Activated naive CD4-positive, alpha-beta T cell treated with anti-CD3 and anti-CD28 coated beads, Interleukin-2, amount 10 ng/mL, durations not matched to agents 7 days and 5 days (primary cell): Measurements from ENCODE around the gene PARP12.

ENCODE experiments used
- CTCF ChIA-PET: fragments of 350-600 bp; sonication (Branson Sonifier 250); formaldehyde crosslinking; loops from one replicate; lab custom pipeline; 2021; ENCODE audit warnings: antibody characterized with exemption; lab: Charles Lee
- DNase-seq: peaks from one replicate; pipeline ENCODE4 v3.0.0-alpha.2; 2020
- H3K27ac Mint-ChIP-seq: one replicate; pipeline ENCODE4 v1.8.0; 2021; ENCODE audit warnings: mild to moderate bottlenecking, moderate library complexity, mixed read lengths
- H3K27me3 Mint-ChIP-seq: one replicate; pipeline ENCODE4 v1.8.0; 2021; ENCODE audit warnings: mild to moderate bottlenecking, mixed read lengths
- H3K36me3 Mint-ChIP-seq: one replicate; pipeline ENCODE4 v1.8.0; 2021; ENCODE audit warnings: mixed read lengths
- H3K4me1 Mint-ChIP-seq: one replicate; pipeline ENCODE4 v1.8.0; 2021; ENCODE audit warnings: mixed read lengths
- H3K4me3 Mint-ChIP-seq: one replicate; pipeline ENCODE4 v1.8.0; 2021; ENCODE audit warnings: mild to moderate bottlenecking, moderate library complexity, mixed read lengths
- H3K9me3 Mint-ChIP-seq: one replicate; pipeline ENCODE4 v1.8.0; 2021; ENCODE audit warnings: mixed read lengths

Gene PARP12

GRCh38 chr7:140021603-140022002 lies 41.1 kb downstream of the PARP12 start:
- Mint-ChIP-seq H3K27me3 (no peaks in the 10 kb centered on the region), H3K9me3 (no peaks in the 10 kb centered on the region), H3K4me1 (no peaks in the 10 kb centered on the region), H3K27ac (no peak overlapping the region), H3K36me3 (peaks cover 32% of the 10 kb centered on the region), H3K4me3 (no peak overlapping the region)
- no peak for DNase-seq
- CTCF ChIA-PET: no interaction called here

- no peak for DNase-seq
- CTCF ChIA-PET: no interaction called here
- H3K9me3 Mint-ChIP-seq: no peaks in the 10 kb centered on the region
- no peaks in the 10 kb centered on the region for H3K27me3 Mint-ChIP-seq
- no peak overlapping the region for H3K27ac Mint-ChIP-seq
- no peak overlapping the region for H3K4me3 Mint-ChIP-seq
- H3K36me3 Mint-ChIP-seq: peaks cover 22% of the 10 kb centered on the region
- no peaks in the 10 kb centered on the region for H3K4me1 Mint-ChIP-seq
Measured at GRCh38 chr7:140019606-140020005, 43.1 kb downstream of the PARP12 start.

GRCh38 chr7:140019172-140019571 lies 43.6 kb downstream of the PARP12 start:
- Mint-ChIP-seq H3K27ac (no peak overlapping the region), H3K4me3 (no peak overlapping the region), H3K36me3 (peaks cover 18% of the 10 kb centered on the region), H3K27me3 (no peaks in the 10 kb centered on the region), H3K9me3 (no peaks in the 10 kb centered on the region), H3K4me1 (no peaks in the 10 kb centered on the region)
- DNase-seq: no peak
- CTCF ChIA-PET: interaction anchor here (1.1 kb wide), 1 partner anchor 17 kb away, joined by 8 read pairs; no protein-coding TSS in a partner anchor

- CTCF ChIA-PET: interaction anchor here (1.1 kb wide), 1 partner anchor 16 kb away, joined by 8 read pairs; no protein-coding TSS in a partner anchor
- Mint-ChIP-seq H3K4me3 (no peak overlapping the region), H3K36me3 (peaks cover 11% of the 10 kb centered on the region)
Measured at GRCh38 chr7:140018125-140019043, 44.4 kb downstream of the PARP12 start.

GRCh38 chr7:140017543-140017942 lies 45.2 kb downstream of the PARP12 start:
- CTCF ChIA-PET: interaction anchor here (1.7 kb wide), 1 partner anchor 12 kb away, joined by 5 read pairs; no protein-coding TSS in a partner anchor
- Mint-ChIP-seq H3K9me3 (no peaks in the 10 kb centered on the region), H3K4me3 (no peak overlapping the region), H3K4me1 (no peaks in the 10 kb centered on the region), H3K27me3 (peaks cover 8% of the 10 kb centered on the region), H3K27ac (no peak overlapping the region), H3K36me3 (peaks cover 4% of the 10 kb centered on the region)
- DNase-seq: no peak

More at GRCh38 chr7:140018125-140019043, 44.4 kb downstream of the PARP12 start:
- Mint-ChIP-seq H3K27ac (no peak overlapping the region), H3K9me3 (no peaks in the 10 kb centered on the region), H3K27me3 (peaks cover 6% of the 10 kb centered on the region), H3K4me1 (no peaks in the 10 kb centered on the region)
- DNase-seq: no peak

GRCh38 chr7:140017034-140017433 lies 45.7 kb downstream of the PARP12 start:
- no peaks in the 10 kb centered on the region for H3K4me1 Mint-ChIP-seq
- no peaks in the 10 kb centered on the region for H3K9me3 Mint-ChIP-seq
- H3K27ac Mint-ChIP-seq: no peak overlapping the region
- CTCF ChIA-PET: interaction anchor here (0.5 to 1.7 kb wide), 4 partner anchors 11 to 310 kb away, joined by 3 to 5 read pairs (median 4); no protein-coding TSS in a partner anchor
- peaks cover 10% of the 10 kb centered on the region for H3K27me3 Mint-ChIP-seq
- no peak for DNase-seq
- no peaks in the 10 kb centered on the region for H3K36me3 Mint-ChIP-seq
- H3K4me3 Mint-ChIP-seq: no peak overlapping the region

GRCh38 chr7:140016540-140016939 lies 46.2 kb downstream of the PARP12 start:
- H3K27me3 Mint-ChIP-seq: peaks cover 11% of the 10 kb centered on the region
- H3K4me3 Mint-ChIP-seq: no peak overlapping the region
- H3K9me3 Mint-ChIP-seq: no peaks in the 10 kb centered on the region
- no peak for DNase-seq
- no peaks in the 10 kb centered on the region for H3K36me3 Mint-ChIP-seq
- CTCF ChIA-PET: interaction anchor here (0.5 to 1.7 kb wide), 4 partner anchors 11 to 310 kb away, joined by 3 to 5 read pairs (median 4); no protein-coding TSS in a partner anchor
- no peaks in the 10 kb centered on the region for H3K4me1 Mint-ChIP-seq
- no peak overlapping the region for H3K27ac Mint-ChIP-seq

- CTCF ChIA-PET: interaction anchor here (1.5 kb wide), 1 partner anchor 11 kb away, joined by 3 read pairs; no protein-coding TSS in a partner anchor
- Mint-ChIP-seq H3K27ac (no peak overlapping the region), H3K4me1 (no peaks in the 10 kb centered on the region), H3K36me3 (no peaks in the 10 kb centered on the region), H3K27me3 (peaks cover 11% of the 10 kb centered on the region), H3K4me3 (no peak overlapping the region), H3K9me3 (no peaks in the 10 kb centered on the region)
- no peak for DNase-seq
Measured at GRCh38 chr7:140015471-140015970, 47.2 kb downstream of the PARP12 start.

GRCh38 chr7:140014123-140014522 lies 48.6 kb downstream of the PARP12 start:
- Mint-ChIP-seq H3K27ac (no peak overlapping the region), H3K4me1 (no peaks in the 10 kb centered on the region), H3K27me3 (peaks cover 15% of the 10 kb centered on the region), H3K36me3 (no peaks in the 10 kb centered on the region), H3K9me3 (no peaks in the 10 kb centered on the region), H3K4me3 (no peak overlapping the region)
- CTCF ChIA-PET: no interaction called here
- no peak for DNase-seq

GRCh38 chr7:140013676-140014075 lies 49.1 kb downstream of the PARP12 start:
- Mint-ChIP-seq H3K9me3 (no peaks in the 10 kb centered on the region), H3K36me3 (no peaks in the 10 kb centered on the region), H3K4me1 (no peaks in the 10 kb centered on the region), H3K4me3 (no peak overlapping the region), H3K27me3 (peaks cover 15% of the 10 kb centered on the region), H3K27ac (no peak overlapping the region)
- no peak for DNase-seq
- CTCF ChIA-PET: no interaction called here

GRCh38 chr7:140010194-140010895 lies 52.4 kb downstream of the PARP12 start:
- CTCF ChIA-PET: interaction anchor here (0.7 to 1.0 kb wide), 2 partner anchors 397 to 409 kb away, joined by 3 read pairs; no protein-coding TSS in a partner anchor
- no peaks in the 10 kb centered on the region for H3K36me3 Mint-ChIP-seq
- H3K27ac Mint-ChIP-seq: no peak overlapping the region
- no peak overlapping the region for H3K4me3 Mint-ChIP-seq
- peaks cover 15% of the 10 kb centered on the region for H3K27me3 Mint-ChIP-seq
- no peaks in the 10 kb centered on the region for H3K4me1 Mint-ChIP-seq
- DNase-seq: no peak
- H3K9me3 Mint-ChIP-seq: no peaks in the 10 kb centered on the region

GRCh38 chr7:140009735-140010134 lies 53.0 kb downstream of the PARP12 start:
- no peak overlapping the region for H3K4me3 Mint-ChIP-seq
- no peaks in the 10 kb centered on the region for H3K36me3 Mint-ChIP-seq
- no peaks in the 10 kb centered on the region for H3K9me3 Mint-ChIP-seq
- no peak for DNase-seq
- H3K4me1 Mint-ChIP-seq: no peaks in the 10 kb centered on the region
- H3K27me3 Mint-ChIP-seq: peaks cover 15% of the 10 kb centered on the region
- H3K27ac Mint-ChIP-seq: no peak overlapping the region
- CTCF ChIA-PET: no interaction called here

- no peaks in the 10 kb centered on the region for H3K4me1 Mint-ChIP-seq
- H3K9me3 Mint-ChIP-seq: no peaks in the 10 kb centered on the region
- CTCF ChIA-PET: no interaction called here
- no peak for DNase-seq
- H3K27me3 Mint-ChIP-seq: peaks cover 15% of the 10 kb centered on the region
- H3K4me3 Mint-ChIP-seq: no peak overlapping the region
- H3K27ac Mint-ChIP-seq: no peak overlapping the region
- no peaks in the 10 kb centered on the region for H3K36me3 Mint-ChIP-seq
Measured at GRCh38 chr7:140008755-140009610, 53.8 kb downstream of the PARP12 start.
